SK-MEL-5 (cell line): Measurements from ENCODE around the gene NLRP5. TPM values are rescaled to one million over a fixed set of nuclear protein-coding genes. Genes with fewer than 3 reads are reported as not detected.

ENCODE experiments used
- DNase-seq: peaks from one replicate; pipeline ENCODE4 v3.0.0-alpha.2; 2016; ENCODE audit warnings: low read depth, low spot score
- in situ Hi-C: cut with HindIII; loops from 2 replicates; pipeline ENCODE4 v1.10.0; 2016; ENCODE audit warnings: low sequenced_read_pairs, high pct_unique_total_duplicates, low pct_unique_long_range_greater_than_20kb
- small RNA-seq, 2 experiments: library from RNA; depleted of rRNA; stranded (forward); fragments of <200 nt; gene quantifications; one replicate each; pipeline ENCODE3, GENCODE V24; 2014
- total RNA-seq: library from RNA; depleted of rRNA; stranded (reverse); fragments of >200 nt; shearing (Covaris generic); gene quantifications from 2 replicates; pipeline ENCODE4 v1.2.3, GENCODE V29; 2014; rRNA removed

Gene NLRP5
- total RNA-seq, 1 experiment from 2014 or later: not detected

DNA sequence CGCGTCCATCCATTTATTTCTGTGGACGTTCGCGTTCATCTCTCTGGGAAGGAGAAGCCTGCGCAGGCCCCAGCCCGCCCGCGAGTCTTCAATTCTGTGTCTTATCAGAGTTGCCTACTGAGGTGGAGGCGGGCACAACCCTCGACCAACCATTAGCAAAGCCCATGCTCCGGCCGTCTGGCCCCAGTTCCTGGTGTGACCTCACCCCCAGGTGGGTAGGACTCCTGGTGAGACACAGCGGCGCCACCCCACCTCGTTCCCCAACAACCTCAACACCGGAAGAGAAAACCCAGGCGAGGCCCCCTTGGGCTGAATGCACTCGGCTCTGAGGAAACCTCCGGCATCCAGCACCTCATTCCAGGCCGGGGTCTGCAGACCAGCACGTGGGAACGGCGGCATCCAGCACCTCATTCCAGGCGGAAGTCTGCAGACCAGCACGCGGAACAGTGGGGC, 119.8 kb downstream of the NLRP5 start:
- in situ Hi-C loops: no loop called here
- no peak for DNase-seq

GRCh38 chr19:56106993-56107392, 120.4 kb downstream of the NLRP5 start:
- DNase-seq: no peak
- in situ Hi-C loops: no loop called here

GRCh38 chr19:56107626-56108351, 121.2 kb downstream of the NLRP5 start:
- no peak for DNase-seq
- in situ Hi-C loops: no loop called here

DNA sequence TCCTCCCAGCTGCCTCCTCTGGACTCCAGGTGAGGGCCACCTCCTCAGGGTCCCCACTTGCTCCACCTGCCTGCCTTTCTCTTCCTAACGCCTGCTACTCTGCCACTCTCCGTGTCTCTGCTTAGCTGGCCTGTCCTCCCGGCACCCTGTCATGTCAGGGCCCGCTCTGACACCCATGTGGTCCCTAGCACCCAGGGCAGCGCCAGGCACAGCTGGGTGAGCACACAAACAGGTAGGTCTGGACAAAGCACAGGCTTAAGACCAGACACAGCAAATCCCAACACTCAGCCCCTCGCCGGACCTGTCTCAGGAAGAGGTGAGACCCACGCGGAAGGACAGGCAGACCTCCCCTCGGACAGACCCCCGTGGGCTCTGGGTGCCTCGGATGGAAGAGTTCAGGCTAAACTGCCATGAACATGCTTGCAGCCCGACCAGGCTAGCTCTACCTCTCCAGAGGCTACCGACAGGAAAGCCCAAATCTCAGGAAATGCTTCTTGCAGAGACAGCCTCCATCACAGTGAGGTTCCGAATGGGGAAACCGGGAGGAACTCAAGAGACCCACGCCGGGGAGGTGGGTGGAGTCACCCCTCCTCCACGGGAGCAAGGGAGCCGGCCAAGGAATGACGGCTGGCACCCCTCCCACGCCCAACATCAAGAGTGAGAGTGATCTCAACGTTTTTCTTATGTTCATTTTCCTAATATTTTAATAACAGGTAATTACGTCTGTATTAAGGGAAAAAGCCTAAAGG, 122.0 kb downstream of the NLRP5 start:
- DNase-seq: no peak
- in situ Hi-C loops: no loop called here

DNA sequence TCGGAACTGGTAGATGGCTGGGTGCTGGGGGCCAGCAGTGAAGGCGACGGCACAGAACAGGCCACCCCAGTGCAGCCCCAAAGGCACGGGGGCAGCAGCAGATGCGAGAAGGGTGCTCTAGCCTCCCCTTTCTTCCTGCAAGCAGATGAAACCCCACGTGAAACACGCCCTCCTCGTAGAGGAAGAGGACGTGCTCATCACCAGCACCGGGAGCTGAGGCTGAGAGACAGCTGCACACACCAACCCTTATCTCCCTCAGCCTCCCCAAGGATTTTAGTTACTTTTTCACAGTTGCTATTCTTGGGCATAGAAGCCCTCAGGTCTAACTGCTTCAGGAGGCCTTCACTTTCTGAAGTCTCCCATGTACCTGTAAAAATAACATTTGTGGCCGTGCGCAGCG, 122.7 kb downstream of the NLRP5 start:
- DNase-seq: no peak
- in situ Hi-C loops: no loop called here

- in situ Hi-C loops: no loop called here
- no peak for DNase-seq
Measured at GRCh38 chr19:56110515-56111448, 124.2 kb downstream of the NLRP5 start.

Small RNAs within 50 kb of the gene (small RNA-seq; reads per million reads assigned to genes)
- gene RF00019: 0 reads per million in 2 experiments

Other genes starting within 250 kb of the NLRP5 start
- gene NLRP9, start 248.4 kb upstream of the NLRP5 start, total RNA-seq: not detected in 2 replicates
- not detected in 2 replicates for gene RFPL4A, start 227.7 kb upstream of the NLRP5 start, total RNA-seq
- gene RFPL4AL1, start 217.7 kb upstream of the NLRP5 start, total RNA-seq: not detected in 2 replicates
- gene NLRP11, start 154.8 kb upstream of the NLRP5 start, total RNA-seq: 0.21 and 0.37 TPM in 2 replicates
- 0.11 and 0.55 TPM in 2 replicates for gene NLRP4, start 150.2 kb upstream of the NLRP5 start, total RNA-seq
- gene NLRP13, start 54.4 kb upstream of the NLRP5 start, total RNA-seq: not detected in 2 replicates
- gene NLRP8, start 38.9 kb upstream of the NLRP5 start, total RNA-seq: not detected in 2 replicates
- 30.4 and 31.7 TPM in 2 replicates for gene ZNF787, start 134.5 kb downstream of the NLRP5 start, total RNA-seq
- 8.0 and 14.6 TPM in 2 replicates for gene ZNF444, start 154.5 kb downstream of the NLRP5 start, total RNA-seq
- not detected in 2 replicates for gene GALP, start 189.2 kb downstream of the NLRP5 start, total RNA-seq
- not detected in 2 replicates for gene ZSCAN5B, start 211.0 kb downstream of the NLRP5 start, total RNA-seq
- gene ZSCAN5C, start 215.5 kb downstream of the NLRP5 start, total RNA-seq: not detected in 2 replicates